ENCODE data around the gene CHPF.

Gene CHPF

GRCh38 chr2:219561179-219562048 lies 17.8 kb upstream of the CHPF start:
- Histone ChIP-seq H3K4me1 (ENCODE audit: control insufficient read depth, insufficient read depth, low read length) (no peaks in the 10 kb centered on the region), H3K27ac (ENCODE audit: extremely low read depth, low read depth, low read length) (no peak overlapping the region), H3K36me3 (ENCODE audit: control insufficient read depth in 2 of 2, insufficient read depth in 1 of 2, low read length in 2 of 2) (peaks cover 13 to 86% of the 10 kb centered on the region in 2 experiments; a peak in 2 of 3 replicates), H3K9me3 (ENCODE audit: control insufficient read depth, insufficient read depth, low read depth, low read length) (no peaks in the 10 kb centered on the region), H3K4me3 (ENCODE audit: low read depth, low read length) (no peak overlapping the region)
- ChIA-PET CTCF (interaction anchor here (0.7 to 2.5 kb wide), 14 partner anchors 9 to 93 kb away, joined by 3 to 32 read pairs (median 4); partner anchors contain the start of genes OBSL1 and STK11IP), POLR2A (interaction anchor here (0.9 to 3.7 kb wide), 5 partner anchors 9 to 128 kb away, joined by 3 to 25 read pairs (median 6); partner anchors contain the start of genes INHA, OBSL1 and STK11IP)
- TF ChIP-seq ZBTB48 (tag by site-specific recombination; IDR thresholded peaks at IDR 0.05) (no peak), KLF1 (tag by site-specific recombination; IDR thresholded peaks at IDR 0.05) (no peak), ZNF221 (tag by site-specific recombination; IDR thresholded peaks at IDR 0.05; ENCODE audit: borderline replicate concordance) (no peak), ZFP69B (tag by site-specific recombination; IDR thresholded peaks at IDR 0.05) (no peak), ZBTB1 (tag by site-specific recombination; IDR thresholded peaks at IDR 0.05) (no peak), ZNF24 (tag by site-specific recombination; IDR thresholded peaks at IDR 0.05) (no peak), ZBTB6 (tag by site-specific recombination; IDR thresholded peaks at IDR 0.05) (no peak), SP3 (tag by site-specific recombination; IDR thresholded peaks at IDR 0.05) (no peak), ZEB2 (tag by site-specific recombination; IDR thresholded peaks at IDR 0.05) (no peak), ZNF777 (tag by site-specific recombination; IDR thresholded peaks at IDR 0.05; ENCODE audit: borderline replicate concordance) (no peak), ZNF354C (tag by site-specific recombination; IDR thresholded peaks at IDR 0.05; ENCODE audit: borderline replicate concordance, low read depth) (no peak), ZNF292 (tag by site-specific recombination; IDR thresholded peaks at IDR 0.05; ENCODE audit: borderline replicate concordance, low read depth) (no peak), GLIS1 (tag by site-specific recombination; IDR thresholded peaks at IDR 0.05) (no peak), ZSCAN23 (tag by site-specific recombination; IDR thresholded peaks at IDR 0.05) (no peak)
- TF ChIP-seq, protein P1, sequence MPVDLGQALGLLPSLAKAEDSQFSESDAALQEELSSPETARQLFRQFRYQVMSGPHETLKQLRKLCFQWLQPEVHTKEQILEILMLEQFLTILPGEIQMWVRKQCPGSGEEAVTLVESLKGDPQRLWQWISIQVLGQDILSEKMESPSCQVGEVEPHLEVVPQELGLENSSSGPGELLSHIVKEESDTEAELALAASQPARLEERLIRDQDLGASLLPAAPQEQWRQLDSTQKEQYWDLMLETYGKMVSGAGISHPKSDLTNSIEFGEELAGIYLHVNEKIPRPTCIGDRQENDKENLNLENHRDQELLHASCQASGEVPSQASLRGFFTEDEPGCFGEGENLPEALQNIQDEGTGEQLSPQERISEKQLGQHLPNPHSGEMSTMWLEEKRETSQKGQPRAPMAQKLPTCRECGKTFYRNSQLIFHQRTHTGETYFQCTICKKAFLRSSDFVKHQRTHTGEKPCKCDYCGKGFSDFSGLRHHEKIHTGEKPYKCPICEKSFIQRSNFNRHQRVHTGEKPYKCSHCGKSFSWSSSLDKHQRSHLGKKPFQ (tag by site-specific recombination; IDR thresholded peaks at IDR 0.05), result no peak
- TF ChIP-seq, protein P2, sequence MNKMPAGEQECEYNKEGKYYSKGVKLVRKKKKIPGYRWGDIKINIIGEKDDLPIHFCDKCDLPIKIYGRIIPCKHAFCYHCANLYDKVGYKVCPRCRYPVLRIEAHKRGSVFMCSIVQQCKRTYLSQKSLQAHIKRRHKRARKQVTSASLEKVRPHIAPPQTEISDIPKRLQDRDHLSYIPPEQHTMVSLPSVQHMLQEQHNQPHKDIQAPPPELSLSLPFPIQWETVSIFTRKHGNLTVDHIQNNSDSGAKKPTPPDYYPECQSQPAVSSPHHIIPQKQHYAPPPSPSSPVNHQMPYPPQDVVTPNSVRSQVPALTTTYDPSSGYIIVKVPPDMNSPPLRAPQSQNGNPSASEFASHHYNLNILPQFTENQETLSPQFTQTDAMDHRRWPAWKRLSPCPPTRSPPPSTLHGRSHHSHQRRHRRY (tag by site-specific recombination; IDR thresholded peaks at IDR 0.05), result no peak

DNA sequence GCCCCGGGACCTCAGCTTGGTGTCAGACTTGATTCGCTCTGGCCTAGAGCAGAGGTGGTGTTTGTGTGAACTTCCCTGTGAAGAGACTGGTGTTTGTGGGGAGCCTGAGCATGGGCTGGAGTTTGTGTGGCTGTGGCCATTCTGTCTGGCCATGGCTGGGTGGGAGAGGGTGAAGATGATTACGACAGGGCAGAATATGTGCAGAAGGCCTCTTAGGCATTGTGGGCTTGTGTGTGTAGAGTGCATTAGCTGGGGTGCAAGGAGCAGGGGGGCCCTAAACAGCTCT lies 17.2 kb upstream of the CHPF start:
- Histone ChIP-seq H3K27ac (ENCODE audit: extremely low read depth, low read depth, low read length) (no peak overlapping the region), H3K36me3 (ENCODE audit: control insufficient read depth in 2 of 2, insufficient read depth in 1 of 2, low read length in 2 of 2) (peaks cover 8 to 86% of the 10 kb centered on the region in 2 experiments; a peak in 2 of 3 replicates), H3K4me1 (ENCODE audit: control insufficient read depth, insufficient read depth, low read length) (no peaks in the 10 kb centered on the region), H3K9me3 (ENCODE audit: control insufficient read depth, insufficient read depth, low read depth, low read length) (no peaks in the 10 kb centered on the region), H3K4me3 (ENCODE audit: low read depth, low read length) (no peak overlapping the region)
- POLR2A ChIA-PET, result interaction anchor here (1.4 to 3.7 kb wide), 3 partner anchors 9 to 37 kb away, joined by 6 to 25 read pairs (median 18); partner anchors contain the start of genes INHA, OBSL1 and STK11IP
- CTCF ChIA-PET, result interaction anchor here (0.5 to 2.5 kb wide), 23 partner anchors 9 to 1168 kb away, joined by 3 to 32 read pairs (median 5); partner anchors contain the start of genes OBSL1 and STK11IP
- TF ChIP-seq GLIS1 (tag by site-specific recombination; IDR thresholded peaks at IDR 0.05), result no peak
- no peak for TF ChIP-seq ZNF433 (tag by site-specific recombination; IDR thresholded peaks at IDR 0.05; ENCODE audit: low read depth)
- TF ChIP-seq, protein P3, sequence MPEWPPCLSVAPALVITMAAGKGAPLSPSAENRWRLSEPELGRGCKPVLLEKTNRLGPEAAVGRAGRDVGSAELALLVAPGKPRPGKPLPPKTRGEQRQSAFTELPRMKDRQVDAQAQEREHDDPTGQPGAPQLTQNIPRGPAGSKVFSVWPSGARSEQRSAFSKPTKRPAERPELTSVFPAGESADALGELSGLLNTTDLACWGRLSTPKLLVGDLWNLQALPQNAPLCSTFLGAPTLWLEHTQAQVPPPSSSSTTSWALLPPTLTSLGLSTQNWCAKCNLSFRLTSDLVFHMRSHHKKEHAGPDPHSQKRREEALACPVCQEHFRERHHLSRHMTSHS (tag by site-specific recombination; IDR thresholded peaks at IDR 0.05), result no peak
- no peak for TF ChIP-seq ZNF560 (tag by site-specific recombination; IDR thresholded peaks at IDR 0.05; ENCODE audit: borderline replicate concordance)
- TF ChIP-seq ZXDB (tag by site-specific recombination; IDR thresholded peaks at IDR 0.05), result no peak
- TF ChIP-seq ZNF174 (tag by site-specific recombination; IDR thresholded peaks at IDR 0.05), result no peak
- TF ChIP-seq KLF10 (tag by site-specific recombination; IDR thresholded peaks at IDR 0.05), result no peak
- TF ChIP-seq GLI2 (tag by site-specific recombination; IDR thresholded peaks at IDR 0.05; ENCODE audit: borderline replicate concordance, low read depth), result no peak
- no peak for TF ChIP-seq ZNF707 (tag by site-specific recombination; IDR thresholded peaks at IDR 0.05)
- no peak for TF ChIP-seq RBAK (tag by site-specific recombination; IDR thresholded peaks at IDR 0.05)
- no peak for TF ChIP-seq ZNF239 (tag by site-specific recombination; IDR thresholded peaks at IDR 0.05)
- TF ChIP-seq ZNF830 (tag by site-specific recombination; IDR thresholded peaks at IDR 0.05; ENCODE audit: low read depth), result no peak
- TF ChIP-seq ZNF658 (tag by site-specific recombination; IDR thresholded peaks at IDR 0.05), result no peak
- TF ChIP-seq ZNF544 (tag by site-specific recombination; IDR thresholded peaks at IDR 0.05), result no peak
- no peak for TF ChIP-seq ZFHX2 (tag by site-specific recombination; conservative IDR thresholded peaks at IDR 0.05)
- no peak for TF ChIP-seq SETDB1 (IDR thresholded peaks at IDR 0.05; ENCODE audit: insufficient read length, low read length)
- TF ChIP-seq ZNF510 (tag by site-specific recombination; IDR thresholded peaks at IDR 0.05; ENCODE audit: insufficient replicate concordance), result no peak

Data from HEK293 (cell line).